DND-41 (cell line): ENCODE data around the gene SOX8.

Source experiments
- CTCF ChIP-seq: IDR thresholded peaks from 2 replicates; pipeline ENCODE4 v1.5.1; 2012; ENCODE audit warnings: borderline replicate concordance, low read length, moderate library complexity, mild to moderate bottlenecking; ENCODE audit not compliant: poor library complexity, severe bottlenecking; ENCODE audit errors: extremely low read depth
- EZH2 ChIP-seq: IDR thresholded peaks from 3 replicates; pipeline ENCODE4 v1.6.1; 2012; ENCODE audit warnings: borderline replicate concordance, low read depth, mild to moderate bottlenecking, moderate library complexity, low read length, inconsistent platforms; ENCODE audit not compliant: severe bottlenecking

DNA sequence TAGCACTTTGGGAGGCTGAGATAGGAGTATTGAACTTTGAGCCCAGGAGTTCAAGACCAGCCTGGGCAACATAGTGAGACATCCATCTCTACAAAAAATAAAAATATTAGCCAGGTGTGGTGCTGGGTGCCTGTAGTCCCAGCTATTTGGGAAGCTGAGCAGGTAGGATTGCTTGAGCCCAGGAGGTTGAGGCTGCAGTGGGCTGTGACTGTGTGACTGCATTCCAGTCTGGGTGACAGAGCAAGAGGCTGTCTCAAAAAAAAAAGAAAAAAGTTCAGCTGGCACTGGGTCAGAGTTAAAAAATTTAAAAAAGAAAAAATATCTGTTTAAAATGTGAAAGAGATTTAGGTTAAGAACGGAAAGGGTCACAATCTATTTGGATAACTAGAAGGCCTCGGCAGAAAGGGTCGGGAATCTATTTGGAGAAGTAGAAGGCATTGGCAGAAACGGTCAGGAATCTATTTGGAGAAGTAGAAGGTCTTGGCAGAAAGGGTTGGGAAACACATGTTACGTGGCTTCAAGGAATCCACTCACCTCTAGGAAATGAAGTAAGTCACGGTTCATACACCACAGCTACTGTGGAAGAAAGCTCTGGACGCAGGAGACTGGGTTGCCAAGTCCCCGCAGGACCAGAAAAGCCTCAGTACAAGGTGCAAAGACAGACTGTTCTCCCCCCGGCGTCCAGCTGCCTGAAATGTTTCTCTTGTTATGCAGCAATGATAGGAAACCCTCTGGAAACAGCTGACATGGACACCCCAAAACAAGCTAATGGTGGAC is 36.1 kb upstream of the SOX8 start:
- no peak for TF ChIP-seq EZH2
- TF ChIP-seq CTCF = no peak
